Measurements from ENCODE around the gene PABPN1L.

Gene PABPN1L

DNA sequence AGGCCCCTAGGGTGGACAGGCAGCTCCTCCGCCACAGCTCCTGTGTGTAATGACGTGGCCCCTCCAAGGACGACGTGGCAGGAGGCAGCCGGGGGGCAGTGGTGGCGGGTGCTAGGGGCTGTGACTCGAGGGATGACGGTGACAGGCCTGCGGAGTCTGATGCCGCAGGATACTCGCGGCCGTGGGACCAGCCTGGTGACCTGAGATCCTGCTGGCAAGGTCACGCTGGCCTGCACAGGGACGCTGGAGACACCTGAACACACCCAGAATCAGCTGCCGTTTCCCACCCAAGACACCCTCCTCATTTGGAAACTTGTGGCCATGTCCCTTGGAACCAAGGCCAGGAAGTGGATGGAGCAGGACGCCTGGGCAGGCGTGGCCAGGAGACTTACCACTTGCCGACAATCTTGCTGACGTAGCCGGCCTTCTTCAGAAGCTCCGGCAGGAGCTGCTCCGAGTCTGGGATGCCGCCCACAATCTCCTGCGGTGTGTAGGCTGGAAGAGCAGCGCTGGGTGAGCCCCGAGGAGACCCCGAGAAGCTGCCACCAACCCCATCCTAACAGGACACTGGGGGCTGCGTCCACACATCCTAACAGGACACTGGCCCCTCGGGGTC is 25.8 kb downstream of the PABPN1L start:
- WGBS (ENCODE audit: insufficient coverage) = 97% methylated on average over 24 of the region's 30 CpGs
- Histone ChIP-seq H3K27ac (ENCODE audit: insufficient read depth in 1 of 2, low read depth in 1 of 2, low read length in 2 of 2, poor library complexity in 1 of 2, severe bottlenecking in 2 of 2) (no peak overlapping the region), H3K4me1 (ENCODE audit: control extremely low read depth in 1 of 4, control insufficient read depth in 4 of 4, insufficient read depth in 4 of 4, low read length in 3 of 4) (no peaks in the 10 kb centered on the region), H3K4me3 (ENCODE audit: control insufficient read depth in 1 of 7, extremely low read depth in 1 of 7, insufficient read depth in 4 of 7, low read depth in 2 of 7, low read length in 6 of 7) (no peak overlapping the region), H3K36me3 (ENCODE audit: control insufficient read depth in 4 of 4, insufficient read depth in 4 of 4, low read length in 3 of 4) (peaks cover 0 to 22% (median 15%) of the 10 kb centered on the region in 4 experiments), H3K9me3 (ENCODE audit: control extremely low read depth in 1 of 5, control insufficient read depth in 4 of 5, insufficient read depth in 2 of 5, low read depth in 1 of 5, low read length in 4 of 5) (no peaks in the 10 kb centered on the region), H3K27me3 (replicated peaks in 2 of 5; ENCODE audit: control insufficient read depth in 4 of 5, insufficient read depth in 5 of 5, low read length in 4 of 5) (no peaks in the 10 kb centered on the region)
- POLR2A ChIA-PET = no interaction called here
- no peak for DNase-seq
- CTCF ChIA-PET = interaction anchor here (0.9 to 2.6 kb wide), 4 partner anchors 12 to 26 kb away, joined by 3 to 10 read pairs (median 3); partner anchors contain the start of genes GALNS and TRAPPC2L

DNA sequence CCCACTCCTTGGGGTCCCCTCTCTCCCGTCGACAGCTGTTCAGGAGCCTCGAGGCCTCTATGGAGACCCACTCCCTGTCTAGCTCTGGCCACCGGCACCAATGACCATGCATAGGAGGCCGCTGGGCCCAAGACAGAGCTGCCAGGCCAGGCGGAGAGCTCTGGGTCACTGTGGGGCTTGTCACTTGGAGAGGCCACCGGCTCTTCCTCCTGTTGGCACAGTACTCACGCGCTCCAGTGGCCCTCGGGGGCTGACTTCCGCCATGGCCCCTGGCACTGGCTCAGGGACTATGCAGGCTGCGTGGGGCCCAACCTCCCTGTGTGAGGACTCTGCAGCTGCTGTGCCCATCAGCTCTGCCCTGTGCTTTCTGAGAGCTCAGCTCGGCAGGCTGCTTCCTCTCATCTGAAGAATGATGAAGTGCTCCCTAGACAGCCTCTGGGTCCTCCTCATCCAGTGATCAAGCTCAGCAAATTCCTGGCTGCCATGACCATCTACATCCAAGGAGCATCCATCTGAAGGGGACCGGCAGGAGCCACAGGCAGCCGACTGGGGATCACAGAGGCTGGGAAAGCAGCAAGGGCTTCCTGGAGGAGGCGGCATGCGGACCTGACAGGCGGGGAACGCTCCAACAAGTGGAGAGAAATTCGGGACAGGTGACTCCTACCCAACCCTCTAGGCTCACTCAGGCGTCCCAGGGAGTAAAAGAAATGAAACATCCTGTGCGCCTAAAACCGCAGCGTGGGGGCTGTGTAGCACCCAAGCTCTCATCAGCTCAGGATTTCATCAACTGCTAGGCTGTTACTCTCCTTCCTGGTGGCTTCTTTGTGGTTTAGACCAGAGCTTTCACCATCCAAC is 26.5 kb downstream of the PABPN1L start:
- WGBS (ENCODE audit: insufficient coverage) = 96% methylated on average over 21 of the region's 24 CpGs
- CTCF ChIA-PET = interaction anchor here (0.9 to 2.6 kb wide), 5 partner anchors 13 to 93 kb away, joined by 3 to 10 read pairs (median 3); partner anchors contain the start of genes GALNS and TRAPPC2L
- no peak overlapping the region for H3K27ac ChIP-seq (ENCODE audit: insufficient read depth in 1 of 2, low read depth in 1 of 2, low read length in 2 of 2, poor library complexity in 1 of 2, severe bottlenecking in 2 of 2)

GRCh38 chr16:88839026-88839529 is 27.4 kb downstream of the PABPN1L start:
- peak in 1 of 3 donors; percentile 10 for DNase-seq
- Histone ChIP-seq H3K4me1 (ENCODE audit: control extremely low read depth in 1 of 4, control insufficient read depth in 4 of 4, insufficient read depth in 4 of 4, low read length in 3 of 4) (no peaks in the 10 kb centered on the region), H3K27me3 (replicated peaks in 2 of 5; ENCODE audit: control insufficient read depth in 4 of 5, insufficient read depth in 5 of 5, low read length in 4 of 5) (no peaks in the 10 kb centered on the region), H3K36me3 (ENCODE audit: control insufficient read depth in 4 of 4, insufficient read depth in 4 of 4, low read length in 3 of 4) (peaks cover 0 to 25% (median 16%) of the 10 kb centered on the region in 4 experiments), H3K9me3 (ENCODE audit: control extremely low read depth in 1 of 5, control insufficient read depth in 4 of 5, insufficient read depth in 2 of 5, low read depth in 1 of 5, low read length in 4 of 5) (no peaks in the 10 kb centered on the region), H3K4me3 (ENCODE audit: control insufficient read depth in 1 of 7, extremely low read depth in 1 of 7, insufficient read depth in 4 of 7, low read depth in 2 of 7, low read length in 6 of 7) (no peak overlapping the region), H3K27ac (ENCODE audit: insufficient read depth in 1 of 2, low read depth in 1 of 2, low read length in 2 of 2, poor library complexity in 1 of 2, severe bottlenecking in 2 of 2) (no peak overlapping the region)
- CTCF ChIA-PET = interaction anchor here (2.6 kb wide), 1 partner anchor 18 kb away, joined by 10 read pairs; the partner anchor contains the start of genes GALNS and TRAPPC2L
- 95% methylated on average over 38 of the region's 39 CpGs for WGBS (ENCODE audit: insufficient coverage)
- POLR2A ChIA-PET = no interaction called here

More for the DNA sequence above, 26.5 kb downstream of the PABPN1L start:
- Histone ChIP-seq H3K27me3 (replicated peaks in 2 of 5; ENCODE audit: control insufficient read depth in 4 of 5, insufficient read depth in 5 of 5, low read length in 4 of 5) (no peaks in the 10 kb centered on the region), H3K36me3 (ENCODE audit: control insufficient read depth in 4 of 4, insufficient read depth in 4 of 4, low read length in 3 of 4) (peaks cover 0 to 22% (median 15%) of the 10 kb centered on the region in 4 experiments), H3K9me3 (ENCODE audit: control extremely low read depth in 1 of 5, control insufficient read depth in 4 of 5, insufficient read depth in 2 of 5, low read depth in 1 of 5, low read length in 4 of 5) (no peaks in the 10 kb centered on the region), H3K4me1 (ENCODE audit: control extremely low read depth in 1 of 4, control insufficient read depth in 4 of 4, insufficient read depth in 4 of 4, low read length in 3 of 4) (no peaks in the 10 kb centered on the region), H3K4me3 (ENCODE audit: control insufficient read depth in 1 of 7, extremely low read depth in 1 of 7, insufficient read depth in 4 of 7, low read depth in 2 of 7, low read length in 6 of 7) (no peak overlapping the region)
- POLR2A ChIA-PET = interaction anchor here (0.7 kb wide), 1 partner anchor 45 kb away, joined by 3 read pairs; no protein-coding TSS in a partner anchor
- DNase-seq = no peak

DNA sequence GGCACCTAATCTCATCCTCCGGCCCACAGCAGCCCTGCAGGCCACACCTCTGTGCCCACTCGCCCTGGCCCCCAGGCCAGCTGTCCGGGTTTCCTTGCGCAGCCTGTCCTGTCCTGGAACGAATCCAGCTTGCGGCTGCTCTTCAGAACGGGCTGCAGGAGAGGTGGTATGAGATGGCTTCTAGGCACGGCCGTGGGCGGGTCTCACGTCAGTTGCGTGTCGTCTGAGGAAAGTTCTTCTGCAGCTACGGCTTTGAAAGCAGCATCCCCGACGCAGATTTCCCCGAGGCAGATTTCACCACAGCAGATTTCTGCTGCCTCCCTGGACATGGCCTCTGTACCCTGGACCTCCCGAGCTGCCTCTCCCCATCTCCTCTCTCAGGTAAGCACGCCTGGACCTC is 27.9 kb downstream of the PABPN1L start:
- Histone ChIP-seq H3K4me3 (ENCODE audit: control insufficient read depth in 1 of 7, extremely low read depth in 1 of 7, insufficient read depth in 4 of 7, low read depth in 2 of 7, low read length in 6 of 7) (no peak overlapping the region), H3K9me3 (ENCODE audit: control extremely low read depth in 1 of 5, control insufficient read depth in 4 of 5, insufficient read depth in 2 of 5, low read depth in 1 of 5, low read length in 4 of 5) (no peaks in the 10 kb centered on the region), H3K27ac (ENCODE audit: insufficient read depth in 1 of 2, low read depth in 1 of 2, low read length in 2 of 2, poor library complexity in 1 of 2, severe bottlenecking in 2 of 2) (no peak overlapping the region), H3K36me3 (ENCODE audit: control insufficient read depth in 4 of 4, insufficient read depth in 4 of 4, low read length in 3 of 4) (peaks cover 0 to 25% (median 16%) of the 10 kb centered on the region in 4 experiments), H3K4me1 (ENCODE audit: control extremely low read depth in 1 of 4, control insufficient read depth in 4 of 4, insufficient read depth in 4 of 4, low read length in 3 of 4) (no peaks in the 10 kb centered on the region), H3K27me3 (replicated peaks in 2 of 5; ENCODE audit: control insufficient read depth in 4 of 5, insufficient read depth in 5 of 5, low read length in 4 of 5) (no peaks in the 10 kb centered on the region)
- POLR2A ChIA-PET = no interaction called here
- no peak for DNase-seq
- CTCF ChIA-PET = interaction anchor here (2.6 kb wide), 1 partner anchor 19 kb away, joined by 10 read pairs; the partner anchor contains the start of genes GALNS and TRAPPC2L
- 97% methylated on average over 18 of the region's 19 CpGs for WGBS (ENCODE audit: insufficient coverage)

GRCh38 chr16:88837806-88838205 is 28.7 kb downstream of the PABPN1L start:
- ChIA-PET POLR2A (no interaction called here), CTCF (no interaction called here)
- no peak overlapping the region for H3K4me3 ChIP-seq (ENCODE audit: control insufficient read depth in 1 of 7, extremely low read depth in 1 of 7, insufficient read depth in 4 of 7, low read depth in 2 of 7, low read length in 6 of 7)
- WGBS (ENCODE audit: insufficient coverage) = 97% methylated on average over 19 of the region's 20 CpGs
- no peak for DNase-seq
- H3K27me3 ChIP-seq (replicated peaks in 2 of 5; ENCODE audit: control insufficient read depth in 4 of 5, insufficient read depth in 5 of 5, low read length in 4 of 5) = no peaks in the 10 kb centered on the region
- no peak overlapping the region for H3K27ac ChIP-seq (ENCODE audit: insufficient read depth in 1 of 2, low read depth in 1 of 2, low read length in 2 of 2, poor library complexity in 1 of 2, severe bottlenecking in 2 of 2)
- peaks cover 0 to 22% (median 14%) of the 10 kb centered on the region in 4 experiments for H3K36me3 ChIP-seq (ENCODE audit: control insufficient read depth in 4 of 4, insufficient read depth in 4 of 4, low read length in 3 of 4)
- no peaks in the 10 kb centered on the region for H3K4me1 ChIP-seq (ENCODE audit: control extremely low read depth in 1 of 4, control insufficient read depth in 4 of 4, insufficient read depth in 4 of 4, low read length in 3 of 4)
- H3K9me3 ChIP-seq (ENCODE audit: control extremely low read depth in 1 of 5, control insufficient read depth in 4 of 5, insufficient read depth in 2 of 5, low read depth in 1 of 5, low read length in 4 of 5) = no peaks in the 10 kb centered on the region

- no peaks in the 10 kb centered on the region for H3K4me1 ChIP-seq (ENCODE audit: control extremely low read depth in 1 of 4, control insufficient read depth in 4 of 4, insufficient read depth in 4 of 4, low read length in 3 of 4)
- peaks cover 0 to 20% (median 13%) of the 10 kb centered on the region in 4 experiments for H3K36me3 ChIP-seq (ENCODE audit: control insufficient read depth in 4 of 4, insufficient read depth in 4 of 4, low read length in 3 of 4)
- H3K27ac ChIP-seq (ENCODE audit: insufficient read depth in 1 of 2, low read depth in 1 of 2, low read length in 2 of 2, poor library complexity in 1 of 2, severe bottlenecking in 2 of 2) = no peak overlapping the region
- ChIA-PET CTCF (no interaction called here), POLR2A (interaction anchor here (0.6 kb wide), 1 partner anchor 18 kb away, joined by 3 read pairs; no protein-coding TSS in a partner anchor)
- 97% methylated on average over 16 of the region's 17 CpGs for WGBS (ENCODE audit: insufficient coverage)
- no peaks in the 10 kb centered on the region for H3K9me3 ChIP-seq (ENCODE audit: control extremely low read depth in 1 of 5, control insufficient read depth in 4 of 5, insufficient read depth in 2 of 5, low read depth in 1 of 5, low read length in 4 of 5)
- no peak overlapping the region for H3K4me3 ChIP-seq (ENCODE audit: control insufficient read depth in 1 of 7, extremely low read depth in 1 of 7, insufficient read depth in 4 of 7, low read depth in 2 of 7, low read length in 6 of 7)
- DNase-seq = no peak
- no peaks in the 10 kb centered on the region for H3K27me3 ChIP-seq (replicated peaks in 2 of 5; ENCODE audit: control insufficient read depth in 4 of 5, insufficient read depth in 5 of 5, low read length in 4 of 5)
Observed at GRCh38 chr16:88836791-88837190, 29.7 kb downstream of the PABPN1L start.
